HG02798 (cell line): ENCODE results near the gene BTNL3.
"Not testable (repeated sequence)": the region's sequence is repeated elsewhere in the genome, so short reads cannot be mapped to it uniquely, and the experiment has no call there.

Experiments
- ATAC-seq: cut with Tn5 transposase; IDR thresholded peaks from one replicate; pipeline ENCODE4 v1.9.1; 2021; ENCODE audit warnings: mild to moderate bottlenecking; ENCODE audit not compliant: unreplicated experiment, poor library complexity

BTNL3 gene

GRCh38 chr5:181017448-181017847, 28.8 kb downstream of the BTNL3 start:
- ATAC-seq: not testable (repeated sequence)

- no peak for ATAC-seq
Observed at GRCh38 chr5:181020688-181021087, 32.0 kb downstream of the BTNL3 start.

- no peak for ATAC-seq
Observed at GRCh38 chr5:181024245-181025064, 35.8 kb downstream of the BTNL3 start.

GRCh38 chr5:181027452-181028031, 38.9 kb downstream of the BTNL3 start:
- ATAC-seq: no peak

GRCh38 chr5:181028032-181028819, 39.6 kb downstream of the BTNL3 start:
- no peak for ATAC-seq

GRCh38 chr5:181031716-181032115, 43.1 kb downstream of the BTNL3 start:
- no peak for ATAC-seq

GRCh38 chr5:181035991-181036815, 47.6 kb downstream of the BTNL3 start:
- ATAC-seq: no peak

GRCh38 chr5:181036816-181037364, 48.2 kb downstream of the BTNL3 start:
- ATAC-seq: no peak

- ATAC-seq: no peak
Observed at GRCh38 chr5:181037365-181037861, 48.8 kb downstream of the BTNL3 start.

- ATAC-seq: no peak
Observed at GRCh38 chr5:181039471-181039870, 50.8 kb downstream of the BTNL3 start.

GRCh38 chr5:181039931-181040630, 51.4 kb downstream of the BTNL3 start, which contains the start of gene BTNL9:
Gene BTNL9 (plus strand): TSS chr5:181040266. CDS start chr5:181045490, 5,224 bp downstream.
- ATAC-seq: no peak

GRCh38 chr5:181040631-181040945, 51.9 kb downstream of the BTNL3 start:
- no peak for ATAC-seq

GRCh38 chr5:181041043-181041442, 52.4 kb downstream of the BTNL3 start:
- ATAC-seq: no peak

GRCh38 chr5:181042036-181042713, 53.5 kb downstream of the BTNL3 start:
- ATAC-seq: no peak

GRCh38 chr5:181042722-181043121, 54.1 kb downstream of the BTNL3 start:
- ATAC-seq: no peak

- no peak for ATAC-seq
Observed at GRCh38 chr5:181043285-181044092, 54.8 kb downstream of the BTNL3 start.

- ATAC-seq: no peak
Observed at GRCh38 chr5:181044093-181044599, 55.5 kb downstream of the BTNL3 start.
